Measurements from ENCODE around the gene NEDD9.

The NEDD9 gene

DNA sequence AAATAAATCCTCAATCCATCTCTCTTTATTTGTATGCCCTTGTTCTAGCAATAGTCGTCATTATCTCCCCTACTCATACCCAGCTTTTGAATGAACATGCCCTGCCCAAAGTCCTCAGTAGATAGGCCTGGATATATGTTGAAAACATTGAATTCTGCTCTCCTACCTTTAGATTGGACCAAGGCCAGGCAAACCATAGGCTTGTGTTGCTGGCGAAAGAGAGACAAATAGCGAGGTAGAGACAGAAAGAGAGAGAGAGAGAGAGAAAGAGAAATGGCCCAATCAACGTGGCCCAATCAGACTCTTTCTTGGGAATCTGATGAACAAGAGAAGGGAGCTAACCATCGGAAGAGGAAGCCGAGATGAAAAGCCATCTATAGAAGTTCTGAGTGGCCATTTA, 45.2 kb downstream of the NEDD9 start:
- Histone ChIP-seq H3K27ac (ENCODE audit: low read length) (no peak overlapping the region), H3K36me3 (replicated peaks; ENCODE audit: low read depth, low read length) (peaks cover 66% of the 10 kb centered on the region), H3K9me3 (ENCODE audit: insufficient read depth, low read length) (no peaks in the 10 kb centered on the region), H3K27me3 (ENCODE audit: low read depth, low read length) (no peaks in the 10 kb centered on the region), H2AFZ (ENCODE audit: low read depth, low read length) (no peak overlapping the region), H4K20me1 (ENCODE audit: insufficient read depth, low read length) (no peaks in the 10 kb centered on the region), H3K79me2 (ENCODE audit: low read length) (no peaks in the 10 kb centered on the region), H3K4me2 (ENCODE audit: low read length) (no peak overlapping the region), H3K4me3 (ENCODE audit: low read length) (no peak overlapping the region), H3K4me1 (ENCODE audit: low read length) (no peaks in the 10 kb centered on the region), H3K9ac (ENCODE audit: low read length) (no peak overlapping the region)
- no peak for TF ChIP-seq EZH2phosphoT487 (IDR thresholded peaks at IDR 0.05; ENCODE audit: low read depth)
- TF ChIP-seq, protein P1, sequence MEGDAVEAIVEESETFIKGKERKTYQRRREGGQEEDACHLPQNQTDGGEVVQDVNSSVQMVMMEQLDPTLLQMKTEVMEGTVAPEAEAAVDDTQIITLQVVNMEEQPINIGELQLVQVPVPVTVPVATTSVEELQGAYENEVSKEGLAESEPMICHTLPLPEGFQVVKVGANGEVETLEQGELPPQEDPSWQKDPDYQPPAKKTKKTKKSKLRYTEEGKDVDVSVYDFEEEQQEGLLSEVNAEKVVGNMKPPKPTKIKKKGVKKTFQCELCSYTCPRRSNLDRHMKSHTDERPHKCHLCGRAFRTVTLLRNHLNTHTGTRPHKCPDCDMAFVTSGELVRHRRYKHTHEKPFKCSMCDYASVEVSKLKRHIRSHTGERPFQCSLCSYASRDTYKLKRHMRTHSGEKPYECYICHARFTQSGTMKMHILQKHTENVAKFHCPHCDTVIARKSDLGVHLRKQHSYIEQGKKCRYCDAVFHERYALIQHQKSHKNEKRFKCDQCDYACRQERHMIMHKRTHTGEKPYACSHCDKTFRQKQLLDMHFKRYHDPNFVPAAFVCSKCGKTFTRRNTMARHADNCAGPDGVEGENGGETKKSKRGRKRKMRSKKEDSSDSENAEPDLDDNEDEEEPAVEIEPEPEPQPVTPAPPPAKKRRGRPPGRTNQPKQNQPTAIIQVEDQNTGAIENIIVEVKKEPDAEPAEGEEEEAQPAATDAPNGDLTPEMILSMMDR (IDR thresholded peaks at IDR 0.05; ENCODE audit: low read depth, low read length), result no peak

DNA sequence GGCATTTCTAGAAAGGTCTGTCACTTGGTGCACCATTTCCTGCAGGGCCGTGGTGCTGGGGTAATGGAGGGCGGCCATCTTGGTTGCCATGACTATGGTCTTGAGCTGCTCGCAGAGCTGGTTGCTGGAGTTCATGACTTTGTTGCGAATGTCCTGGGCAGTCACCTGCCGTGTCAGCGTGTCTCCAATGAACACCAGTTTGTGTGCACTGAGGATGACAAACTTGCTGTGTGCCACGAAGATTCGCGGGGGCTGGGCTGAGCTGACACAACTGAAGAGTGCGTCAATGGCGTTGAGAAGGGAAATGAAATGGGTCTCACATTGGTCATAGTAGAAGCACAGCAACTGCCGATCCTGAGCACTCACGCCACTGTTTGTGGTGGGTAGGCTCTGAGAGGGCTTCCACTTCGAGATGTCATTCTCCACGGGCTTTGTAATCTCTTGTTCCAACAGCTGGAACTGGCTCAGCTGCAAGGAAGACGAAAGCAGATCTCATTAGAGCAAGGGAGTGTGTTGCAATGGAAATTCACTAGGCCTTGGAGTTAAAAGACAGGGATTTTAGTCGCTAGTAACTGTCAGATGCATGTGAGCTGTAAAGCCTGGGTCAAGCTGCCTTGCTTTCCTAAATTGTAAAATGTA, 47.1 kb downstream of the NEDD9 start:
- no peaks in the 10 kb centered on the region for H4K20me1 ChIP-seq (ENCODE audit: insufficient read depth, low read length)
- peaks cover 71% of the 10 kb centered on the region for H3K36me3 ChIP-seq (replicated peaks; ENCODE audit: low read depth, low read length)

GRCh38 chr6:11183761-11184362, 48.6 kb downstream of the NEDD9 start:
- Histone ChIP-seq H3K36me3 (replicated peaks; ENCODE audit: low read depth, low read length) (peaks cover 59% of the 10 kb centered on the region), H3K79me2 (ENCODE audit: low read length) (no peaks in the 10 kb centered on the region)
- TF ChIP-seq, protein P1 (IDR thresholded peaks at IDR 0.05; ENCODE audit: low read depth, low read length), result no peak
- no peak for TF ChIP-seq EZH2phosphoT487 (IDR thresholded peaks at IDR 0.05; ENCODE audit: low read depth)

More for the DNA sequence above, 47.1 kb downstream of the NEDD9 start:
- no peak overlapping the region for H3K4me2 ChIP-seq (ENCODE audit: low read length)
- no peaks in the 10 kb centered on the region for H3K4me1 ChIP-seq (ENCODE audit: low read length)
- no peaks in the 10 kb centered on the region for H3K9me3 ChIP-seq (ENCODE audit: insufficient read depth, low read length)
- H3K79me2 ChIP-seq (ENCODE audit: low read length), result no peaks in the 10 kb centered on the region
- no peak overlapping the region for H2AFZ ChIP-seq (ENCODE audit: low read depth, low read length)
- no peak overlapping the region for H3K4me3 ChIP-seq (ENCODE audit: low read length)
- H3K27ac ChIP-seq (ENCODE audit: low read length), result no peak overlapping the region
- H3K27me3 ChIP-seq (ENCODE audit: low read depth, low read length), result no peaks in the 10 kb centered on the region
- H3K9ac ChIP-seq (ENCODE audit: low read length), result no peak overlapping the region
- TF ChIP-seq, protein P1 (IDR thresholded peaks at IDR 0.05; ENCODE audit: low read depth, low read length), result no peak
- TF ChIP-seq EZH2phosphoT487 (IDR thresholded peaks at IDR 0.05; ENCODE audit: low read depth), result no peak

DNA sequence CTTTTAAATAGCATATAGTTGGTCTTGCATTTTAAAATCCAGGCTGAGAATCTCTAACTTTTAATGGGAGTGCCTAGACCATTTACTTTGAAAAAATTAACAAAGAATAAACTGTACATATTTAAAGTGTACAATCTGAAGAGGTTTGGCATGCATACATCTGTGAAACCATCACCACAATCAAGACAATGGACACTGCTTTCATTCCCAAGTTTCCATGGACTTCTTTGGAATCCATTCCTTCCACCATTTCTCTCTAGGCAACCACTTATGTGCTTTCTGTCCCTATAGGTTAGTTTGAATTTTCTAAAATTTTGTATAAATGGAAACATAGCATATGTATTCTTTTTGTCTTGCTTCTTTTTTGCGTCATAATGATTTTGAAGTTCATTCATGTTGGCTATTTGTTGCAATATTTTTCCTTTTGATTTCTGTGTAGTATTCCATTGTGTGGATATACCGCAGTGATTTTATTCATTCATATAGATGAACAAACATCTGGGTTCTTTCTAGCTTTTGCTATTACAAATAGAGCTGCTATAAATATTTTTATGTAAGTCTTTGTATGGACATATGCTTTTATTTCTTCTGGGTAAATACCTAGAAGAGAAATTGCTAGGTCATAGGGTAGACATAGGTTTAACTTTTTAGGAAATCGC, 50.9 kb downstream of the NEDD9 start:
- Histone ChIP-seq H3K9me3 (ENCODE audit: insufficient read depth, low read length) (no peaks in the 10 kb centered on the region), H3K4me2 (ENCODE audit: low read length) (no peak overlapping the region), H3K36me3 (replicated peaks; ENCODE audit: low read depth, low read length) (peaks cover 39% of the 10 kb centered on the region), H3K9ac (ENCODE audit: low read length) (no peak overlapping the region), H3K27ac (ENCODE audit: low read length) (no peak overlapping the region), H2AFZ (ENCODE audit: low read depth, low read length) (no peak overlapping the region), H3K4me3 (ENCODE audit: low read length) (no peak overlapping the region), H4K20me1 (ENCODE audit: insufficient read depth, low read length) (no peaks in the 10 kb centered on the region), H3K4me1 (ENCODE audit: low read length) (no peaks in the 10 kb centered on the region), H3K27me3 (ENCODE audit: low read depth, low read length) (no peaks in the 10 kb centered on the region), H3K79me2 (ENCODE audit: low read length) (no peaks in the 10 kb centered on the region)
- TF ChIP-seq EZH2phosphoT487 (IDR thresholded peaks at IDR 0.05; ENCODE audit: low read depth), result no peak
- TF ChIP-seq, protein P1 (IDR thresholded peaks at IDR 0.05; ENCODE audit: low read depth, low read length), result no peak

More at GRCh38 chr6:11183761-11184362, 48.6 kb downstream of the NEDD9 start:
- Histone ChIP-seq H3K9me3 (ENCODE audit: insufficient read depth, low read length) (no peaks in the 10 kb centered on the region), H3K27me3 (ENCODE audit: low read depth, low read length) (no peaks in the 10 kb centered on the region), H3K4me3 (ENCODE audit: low read length) (no peak overlapping the region), H3K4me1 (ENCODE audit: low read length) (no peaks in the 10 kb centered on the region), H2AFZ (ENCODE audit: low read depth, low read length) (no peak overlapping the region), H4K20me1 (ENCODE audit: insufficient read depth, low read length) (no peaks in the 10 kb centered on the region), H3K27ac (ENCODE audit: low read length) (no peak overlapping the region), H3K9ac (ENCODE audit: low read length) (no peak overlapping the region), H3K4me2 (ENCODE audit: low read length) (no peak overlapping the region)
